GM12878 (cell line): ENCODE results near the gene RTN3. TPM values are rescaled to one million over a fixed set of nuclear protein-coding genes. Genes with fewer than 3 reads are reported as not detected.

Experiments
- ATAC-seq: fragments of 200-7000 bp; cut with Tn5 transposase; 3 replicates; pipeline ENCODE4 v1.9.1; 2020; ENCODE audit warnings: mild to moderate bottlenecking, moderate library complexity
- BruUV-seq: library from RNA; stranded (reverse); fragments of 400-500 nt; replicated peaks from 2 replicates; lab custom pipeline; 2021; lab: Mats Ljungman, UMichigan
- CTCF ChIA-PET: fragments of 300-600 bp; sonication (Branson Sonifier 250); formaldehyde crosslinking; extraction: SDS; loops from one replicate; lab custom pipeline; 2021; ENCODE audit warnings: inconsistent platforms; lab: Yijun Ruan, JAX
- POLR2A ChIA-PET: fragments of 350-600 bp; formaldehyde crosslinking; extraction: SDS; loops from one replicate; lab custom pipeline; 2021; ENCODE audit warnings: inconsistent platforms; lab: Charles Lee
- RAD21 ChIA-PET: fragments of 300-600 bp; sonication (Branson Sonifier 250); formaldehyde crosslinking; loops from one replicate; lab custom pipeline; 2023; ENCODE audit warnings: antibody characterized with exemption; ENCODE audit not compliant: unreplicated experiment; lab: Charles Lee
- SMC1A ChIA-PET: fragments of 300-600 bp; sonication (Branson Sonifier 250); formaldehyde crosslinking; loops from one replicate; lab custom pipeline; 2023; ENCODE audit not compliant: unreplicated experiment, uncharacterized antibody; lab: Charles Lee
- DNase-seq: peaks from one replicate; pipeline ENCODE4 v3.0.0-alpha.2; 2011; ENCODE audit warnings: low read depth, low spot score
- FAIRE-seq: peaks from 3 replicates; lab custom pipeline; 2011; peaks lifted over from hg19 to GRCh38; lab: Jason Lieb, UNC
- H2AFZ ChIP-seq: 2 replicates; pipeline ENCODE4 v1.6.0; 2011; ENCODE audit warnings: low read depth, low read length, control low read depth; ENCODE audit not compliant: control insufficient read depth
- H3K27ac ChIP-seq: 2 replicates; pipeline ENCODE4 v1.5.1; 2011; ENCODE audit warnings: control low read depth; ENCODE audit not compliant: control insufficient read depth, insufficient read depth
- H3K27me3 ChIP-seq, 2 experiments: replicated peaks in 1 of 2; 2 replicates each; pipeline versions ENCODE4 v1.6.0 to v1.6.1; 2011; ENCODE audit warnings: low read length in 1 of 2; ENCODE audit not compliant: control insufficient read depth in 2 of 2, insufficient read depth in 2 of 2
- H3K36me3 ChIP-seq, 2 experiments: 2 replicates each; pipeline ENCODE4 v1.5.1; 2011; ENCODE audit warnings: low read length in 1 of 2; ENCODE audit not compliant: control insufficient read depth in 2 of 2, insufficient read depth in 2 of 2
- H3K4me1 ChIP-seq: 2 replicates; pipeline ENCODE4 v1.6.1; 2011; ENCODE audit warnings: mild to moderate bottlenecking, low read length, moderate library complexity, mixed read lengths; ENCODE audit not compliant: control insufficient read depth, insufficient read depth
- H3K4me2 ChIP-seq: 2 replicates; pipeline ENCODE4 v1.6.0; 2011; ENCODE audit warnings: control low read depth; ENCODE audit not compliant: control insufficient read depth, insufficient read depth
- H3K4me3 ChIP-seq: fragments of 200-600 bp; sonication (generic); 2 replicates; pipeline ENCODE4 v1.5.1; 2016
- H3K79me2 ChIP-seq: 2 replicates; pipeline ENCODE4 v1.6.0; 2011; ENCODE audit warnings: low read length; ENCODE audit not compliant: control insufficient read depth, insufficient read depth
- H3K9ac ChIP-seq: 2 replicates; pipeline ENCODE4 v1.8.0; 2011; ENCODE audit warnings: low read length, control low read depth, mixed read lengths; ENCODE audit not compliant: control insufficient read depth, insufficient read depth
- H3K9me3 ChIP-seq: replicated peaks from 3 replicates; pipeline ENCODE4 v1.5.1; 2011; ENCODE audit warnings: mild to moderate bottlenecking, low read length; ENCODE audit not compliant: control insufficient read depth, insufficient read depth
- H4K20me1 ChIP-seq: 2 replicates; pipeline ENCODE4 v1.6.0; 2011; ENCODE audit not compliant: control insufficient read depth, insufficient read depth
- CTCF ChIP-seq, 3 experiments: IDR thresholded peaks in 2 of 3; conservative IDR thresholded peaks in 1 of 3; 2 replicates each; pipeline ENCODE4 v1.5.1; 2011; ENCODE audit warnings: low read depth in 3 of 3, low read length in 3 of 3, mild to moderate bottlenecking in 3 of 3, control low read depth in 2 of 3, moderate library complexity in 2 of 3, inconsistent platforms in 1 of 3, mixed read lengths in 1 of 3; ENCODE audit not compliant: control insufficient read depth in 2 of 3, insufficient read depth in 1 of 3; ENCODE audit errors: extremely low read depth in 1 of 3
- E4F1 ChIP-seq: fragments of 450-650 bp; IDR thresholded peaks from 2 replicates; pipeline ENCODE4 v1.6.1; 2018; ENCODE audit warnings: borderline replicate concordance, mild to moderate bottlenecking; ENCODE audit not compliant: partially characterized antibody
- EED ChIP-seq: sonication (generic); IDR thresholded peaks from 2 replicates; pipeline ENCODE4 v1.6.1; 2016; ENCODE audit warnings: antibody characterized with exemption, low read depth
- FOXK2 ChIP-seq: fragments of 450-650 bp; IDR thresholded peaks from 2 replicates; pipeline ENCODE4 v1.6.1; 2017; ENCODE audit warnings: mild to moderate bottlenecking, moderate library complexity
- HCFC1 ChIP-seq: fragments of 150-350 bp; IDR thresholded peaks from 2 replicates; pipeline ENCODE4 v1.6.1; 2014; ENCODE audit warnings: low read length
- HSF1 ChIP-seq: fragments of 150-350 bp; IDR thresholded peaks from 2 replicates; pipeline ENCODE4 v1.6.1; 2014; ENCODE audit warnings: mild to moderate bottlenecking, low read depth, low read length
- IRF5 ChIP-seq: fragments of 450-650 bp; IDR thresholded peaks from 2 replicates; pipeline ENCODE4 v1.6.1; 2017; ENCODE audit warnings: borderline replicate concordance
- KLF5 ChIP-seq: fragments of 450-650 bp; IDR thresholded peaks from 2 replicates; pipeline ENCODE4 v1.6.1; 2014; ENCODE audit warnings: mild to moderate bottlenecking; ENCODE audit not compliant: partially characterized antibody
- REST ChIP-seq: IDR thresholded peaks from 2 replicates; pipeline ENCODE4 v1.6.1; 2012; ENCODE audit warnings: mild to moderate bottlenecking, low read depth, low read length
- SMC3 ChIP-seq: IDR thresholded peaks from 2 replicates; pipeline ENCODE4 v1.6.1; 2011; ENCODE audit warnings: low read length, improper control_type of control experiment, borderline replicate concordance
- SREBF2 ChIP-seq: IDR thresholded peaks from 2 replicates; pipeline ENCODE4 v1.6.1; 2012; ENCODE audit warnings: mild to moderate bottlenecking, low read length
- ZBED1 ChIP-seq: IDR thresholded peaks from 2 replicates; pipeline ENCODE4 v1.6.1; 2016; ENCODE audit warnings: borderline replicate concordance
- ZNF384 ChIP-seq: IDR thresholded peaks from 2 replicates; pipeline ENCODE4 v1.6.1; 2012; ENCODE audit warnings: low read depth, mild to moderate bottlenecking, low read length, improper control_type of control experiment, borderline replicate concordance
- WGBS: methylation state at CpG from one replicate; pipeline ENCODE4 v1.1.6; 2016; ENCODE audit warnings: low lambda C conversion rate; ENCODE audit not compliant: insufficient replicate concordance, insufficient coverage; ENCODE audit errors: missing lambda C conversion rate; 5-methylcytosine and 5-hydroxymethylcytosine counted together
- in situ Hi-C: fragments of 300-500 bp; cut with MboI; formaldehyde crosslinking; loops from 9 replicates; pipeline ENCODE4 v1.14.3; 2018; ENCODE audit warnings: mixed read lengths
- intact Hi-C: fragments of 100-400 bp; cut with micrococcal nuclease; formaldehyde crosslinking; loops from one replicate; pipeline ENCODE4 v1.14.2; 2022; ENCODE audit not compliant: unreplicated experiment
- polyA plus RNA-seq, 11 experiments: library from polyadenylated mRNA; depleted of rRNA in 4 of 11; unstranded in 6 of 11; stranded (reverse) in 5 of 11; fragments of >200 nt; fragmentation: Nextera tagmentation in 4 of 11; fragmentation: Illumina TruSeq in 1 of 11; extraction: Ambion mirVana in 4 of 11; extraction: Trizol in 1 of 11; gene quantifications; 1 replicate in 1 of 11; 2 replicates in 10 of 11; pipeline versions ENCODE4 v1.2.1 to v1.2.3, GENCODE V29; 2011 to 2016; ENCODE audit warnings: inconsistent platforms in 2 of 11, missing spikeins in 2 of 11, low read depth in 1 of 11
- total RNA-seq, 4 experiments: library from RNA; depleted of rRNA in 3 of 4; stranded (reverse); fragments of >200 nt in 3 of 4; fragmentation: Illumina TruSeq in 1 of 4; extraction: Trizol in 1 of 4; gene quantifications; 2 replicates each; pipeline versions ENCODE4 v1.2.1 to v1.2.3, GENCODE V29; 2013 to 2021

Gene RTN3
- total and polyA plus RNA-seq, 10 of the 15 experiments (the other 5 are each of a cell fraction or from before 2014, with no cell fraction given): 22.9 to 64.2 (median 47.0) TPM

- Histone ChIP-seq H3K9ac (no peak overlapping the region), H3K4me2 (no peak overlapping the region), H3K79me2 (no peaks in the 10 kb centered on the region; the same call in 1 of the 2 replicates), H3K4me3 (no peak overlapping the region), H3K27me3 (peaks cover 3 to 4% of the 10 kb centered on the region in 2 experiments), H2AFZ (no peak overlapping the region), H3K4me1 (peaks cover 8% of the 10 kb centered on the region; the same call in 1 of the 2 replicates), H3K36me3 (no peaks in the 10 kb centered on the region), H4K20me1 (peaks cover 5% of the 10 kb centered on the region; the same call in 1 of the 2 replicates), H3K9me3 (no peaks in the 10 kb centered on the region), H3K27ac (no peak overlapping the region)
- SMC1A ChIA-PET: no interaction called here
- POLR2A ChIA-PET: interaction anchor here (0.7 kb wide), 1 partner anchor 845 kb away, joined by 3 read pairs; no protein-coding TSS in a partner anchor
- DNase-seq: no peak
- RAD21 ChIA-PET: interaction anchor here (0.7 to 0.8 kb wide), 2 partner anchors 48 to 379 kb away, joined by 3 read pairs; no protein-coding TSS in a partner anchor
- in situ Hi-C loops (no loop called here), intact Hi-C loops (no loop called here)
- CTCF ChIA-PET: no interaction called here
- ATAC-seq: no peak
- FAIRE-seq: no peak
- no TSS peak for BruUV-seq
- 88% methylated on average over 7 of the region's 7 CpGs for WGBS
- no peak for TF ChIP-seq FOXK2
- TF ChIP-seq HCFC1: no peak
- no peak for TF ChIP-seq IRF5
- TF ChIP-seq ZBED1: no peak
- no peak for TF ChIP-seq SREBF2
- TF ChIP-seq E4F1: no peak
- no peak for TF ChIP-seq KLF5
- TF ChIP-seq SMC3: no peak
- no peak for TF ChIP-seq EED
- TF ChIP-seq ZNF384: no peak
- no peak for TF ChIP-seq CTCF (IDR thresholded peaks at IDR 0.05 in 2 of 3, conservative IDR thresholded peaks at IDR 0.05 in 1 of 3; ENCODE audit: control insufficient read depth in 2 of 3, extremely low read depth in 1 of 3, insufficient read depth in 1 of 3, low read depth in 3 of 3, low read length in 3 of 3)
- no peak for TF ChIP-seq REST
- TF ChIP-seq HSF1: no peak
These were observed 89.5 kb downstream of the RTN3 start for GRCh38 chr11:63770763-63771162.
